Spleen (tissue), 11 donors: ENCODE results near the gene LRP1B. TPM values are rescaled to one million over a fixed set of nuclear protein-coding genes. Genes with fewer than 3 reads are reported as not detected.

Experiments
- DNase-seq: peaks from one replicate; pipeline ENCODE4 v3.0.0-alpha.2; 2020
- H3K27ac ChIP-seq, 8 donors: fragments of 200-600 bp; sonication (generic) in 7 of 8; 1 replicate in 4 of 8; 2 replicates in 4 of 8; pipeline versions ENCODE4 v1.5.0 to v1.8.0; 2016 to 2021; ENCODE audit warnings: inconsistent platforms in 4 of 8, mild to moderate bottlenecking in 4 of 8, moderate library complexity in 1 of 8
- H3K27me3 ChIP-seq, 7 donors: fragments of 200-600 bp; sonication (generic) in 6 of 7; replicated peaks in 1 of 7; 1 replicate in 4 of 7; 2 replicates in 3 of 7; pipeline versions ENCODE4 v1.5.0 to v1.8.0; 2016 to 2021; ENCODE audit warnings: inconsistent platforms in 3 of 7, mild to moderate bottlenecking in 1 of 7
- H3K36me3 ChIP-seq, 6 donors: fragments of 200-600 bp; sonication (generic) in 5 of 6; 1 replicate in 4 of 6; 2 replicates in 2 of 6; pipeline versions ENCODE4 v1.5.0 to v1.8.0; 2016 to 2021; ENCODE audit warnings: inconsistent platforms in 2 of 6
- H3K4me1 ChIP-seq, 6 donors: fragments of 200-600 bp; sonication (generic) in 5 of 6; 1 replicate in 3 of 6; 2 replicates in 3 of 6; pipeline versions ENCODE4 v1.5.0 to v1.8.0; 2016 to 2021; ENCODE audit warnings: inconsistent platforms in 3 of 6
- H3K4me3 ChIP-seq, 8 donors: fragments of 200-600 bp; sonication (generic) in 7 of 8; 1 replicate in 4 of 8; 2 replicates in 4 of 8; pipeline versions ENCODE4 v1.5.0 to v1.8.0; 2016 to 2021; ENCODE audit warnings: inconsistent platforms in 4 of 8, mild to moderate bottlenecking in 4 of 8, moderate library complexity in 2 of 8
- H3K9me3 ChIP-seq, 8 donors: fragments of 200-600 bp; sonication (generic) in 7 of 8; 1 replicate in 4 of 8; 2 replicates in 4 of 8; pipeline versions ENCODE4 v1.5.0 to v1.8.0; 2016 to 2021; ENCODE audit warnings: inconsistent platforms in 4 of 8
- POLR2A ChIP-seq, 3 donors: fragments of 450-650 bp; IDR thresholded peaks; one replicate each; pipeline ENCODE4 v1.5.1; 2017; ENCODE audit warnings: antibody characterized with exemption in 3 of 3, mild to moderate bottlenecking in 1 of 3
- POLR2AphosphoS5 ChIP-seq, 3 donors: sonication (generic); formaldehyde crosslinking; IDR thresholded peaks; one replicate each; pipeline ENCODE4 v1.5.1; 2017; ENCODE audit warnings: antibody characterized with exemption in 3 of 3
- WGBS, 5 donors: extraction: QIAGEN DNeasy Blood & Tissue Kit in 3 of 5; methylation state at CpG; one replicate each; pipeline versions ENCODE4 v1.1.5 to v1.1.7; 2013 to 2018; 5-methylcytosine and 5-hydroxymethylcytosine counted together
- intact Hi-C: fragments of 100-400 bp; cut with DNase I; formaldehyde crosslinking; loops from one replicate; pipeline ENCODE4 v1.15.0; 2023; ENCODE audit warnings: low total_unique reads
- polyA plus RNA-seq, 3 donors: library from polyadenylated mRNA; stranded (reverse); fragments of 200-250 nt; gene quantifications; one replicate each; pipeline ENCODE4 v1.2.1, GENCODE V29; 2013
- total RNA-seq, 7 donors: library from RNA; depleted of rRNA in 3 of 7; stranded (reverse); fragments of >200 nt in 3 of 7; fragmentation: NEBNext Ultra II Directional in 4 of 7; extraction: Animal tissue kit (Norgen Biotek cat#: 25700) in 4 of 7; gene quantifications; one replicate each; pipeline versions ENCODE4 v1.1.0 to v1.2.1, GENCODE V29; 2016 to 2021
- TF ChIP-seq, protein P1 (sequence below), 11 experiments: fragments of 200-600 bp in 7 of 11; fragments of 450-650 bp in 4 of 11; sonication (generic) in 4 of 11; IDR thresholded peaks in 8 of 11; conservative IDR thresholded peaks in 3 of 11; 1 replicate in 7 of 11; 2 replicates in 4 of 11; pipeline versions ENCODE4 v1.4.0 to v1.8.0; 2016 to 2021; ENCODE audit warnings: antibody characterized with exemption in 11 of 11, inconsistent platforms in 4 of 11, mild to moderate bottlenecking in 1 of 11
- donor health status: healthy with polysubstance abuse.
- donor health status: DM: no; HTN: no; CAD: no; lungs with moderate emphysema.
- donor health status: DM: no; HTN: no; CAD: no.
- donor health status: Bipolar disorder and iron deficiency.
- donor health status: healthy.
- donor health status: DM: no; HTN: no; CAD: no.
- donor health status: DM: yes; HTN: yes; CAD: no.

The LRP1B gene
- total and polyA plus RNA-seq, 10 donors: 0.02 to 0.85 (median 0.08) TPM; not detected in 2

DNA sequence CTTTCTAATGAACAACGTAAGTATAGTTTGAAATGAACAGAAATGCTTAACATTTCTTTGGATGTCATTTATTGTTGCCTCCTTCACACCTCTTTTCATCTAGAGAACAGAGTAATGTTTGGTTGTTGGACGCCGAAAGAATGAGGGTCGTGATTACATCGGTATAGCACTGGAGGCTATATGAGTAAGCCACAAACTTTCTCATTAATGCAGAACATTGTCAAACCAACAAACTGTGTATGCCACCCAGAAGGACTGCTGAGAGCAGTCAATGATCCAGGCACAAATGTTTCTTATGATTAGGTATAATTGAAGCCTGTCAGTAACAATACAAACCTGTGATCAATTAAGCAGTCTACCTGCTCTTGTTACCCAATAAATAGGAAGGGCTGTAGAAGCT, 1855.9 kb downstream of the LRP1B start:
- H3K27me3 ChIP-seq: no peaks in the 10 kb centered on the region
- intact Hi-C loops: no loop called here
- H3K4me3 ChIP-seq: no peak overlapping the region
- 71 to 91% (median 87%) methylated on average over 5 of the region's 5 CpGs for WGBS, 5 donors
- no peaks in the 10 kb centered on the region for H3K4me1 ChIP-seq
- H3K9me3 ChIP-seq: peaks cover 0 to 8% (median 0%) of the 10 kb centered on the region in 8 donors
- H3K36me3 ChIP-seq: no peaks in the 10 kb centered on the region
- no peak for TF ChIP-seq POLR2A (IDR thresholded peaks at IDR 0.05)
- no peak for TF ChIP-seq POLR2AphosphoS5 (IDR thresholded peaks at IDR 0.05)
- TF ChIP-seq, protein P1, sequence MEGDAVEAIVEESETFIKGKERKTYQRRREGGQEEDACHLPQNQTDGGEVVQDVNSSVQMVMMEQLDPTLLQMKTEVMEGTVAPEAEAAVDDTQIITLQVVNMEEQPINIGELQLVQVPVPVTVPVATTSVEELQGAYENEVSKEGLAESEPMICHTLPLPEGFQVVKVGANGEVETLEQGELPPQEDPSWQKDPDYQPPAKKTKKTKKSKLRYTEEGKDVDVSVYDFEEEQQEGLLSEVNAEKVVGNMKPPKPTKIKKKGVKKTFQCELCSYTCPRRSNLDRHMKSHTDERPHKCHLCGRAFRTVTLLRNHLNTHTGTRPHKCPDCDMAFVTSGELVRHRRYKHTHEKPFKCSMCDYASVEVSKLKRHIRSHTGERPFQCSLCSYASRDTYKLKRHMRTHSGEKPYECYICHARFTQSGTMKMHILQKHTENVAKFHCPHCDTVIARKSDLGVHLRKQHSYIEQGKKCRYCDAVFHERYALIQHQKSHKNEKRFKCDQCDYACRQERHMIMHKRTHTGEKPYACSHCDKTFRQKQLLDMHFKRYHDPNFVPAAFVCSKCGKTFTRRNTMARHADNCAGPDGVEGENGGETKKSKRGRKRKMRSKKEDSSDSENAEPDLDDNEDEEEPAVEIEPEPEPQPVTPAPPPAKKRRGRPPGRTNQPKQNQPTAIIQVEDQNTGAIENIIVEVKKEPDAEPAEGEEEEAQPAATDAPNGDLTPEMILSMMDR (IDR thresholded peaks at IDR 0.05 in 8 of 11, conservative IDR thresholded peaks at IDR 0.05 in 3 of 11): no peak
- no peak for DNase-seq
- no peak overlapping the region for H3K27ac ChIP-seq

DNA sequence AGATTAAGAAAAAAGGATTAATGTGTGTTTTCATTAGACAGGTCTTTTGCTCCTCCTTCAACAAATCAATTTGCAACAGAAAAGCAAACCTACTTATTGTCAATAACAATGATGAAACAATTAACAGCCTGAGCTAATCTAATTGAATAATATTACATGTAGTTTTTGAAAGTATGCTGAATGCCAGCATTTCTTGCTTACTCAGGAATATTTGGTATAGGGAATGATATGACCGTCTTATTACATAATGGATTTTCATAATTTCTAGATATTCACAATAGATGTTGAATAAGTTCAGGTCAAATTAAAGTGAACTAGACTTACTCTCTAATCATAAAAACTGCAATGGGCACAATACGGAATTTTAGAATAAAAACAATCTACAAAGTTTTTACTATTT, 1856.9 kb downstream of the LRP1B start:
- intact Hi-C loops: no loop called here
- WGBS, 5 donors: 84 to 95% (median 91%) methylated on average over 2 of the region's 2 CpGs
- no peaks in the 10 kb centered on the region for H3K27me3 ChIP-seq

DNA sequence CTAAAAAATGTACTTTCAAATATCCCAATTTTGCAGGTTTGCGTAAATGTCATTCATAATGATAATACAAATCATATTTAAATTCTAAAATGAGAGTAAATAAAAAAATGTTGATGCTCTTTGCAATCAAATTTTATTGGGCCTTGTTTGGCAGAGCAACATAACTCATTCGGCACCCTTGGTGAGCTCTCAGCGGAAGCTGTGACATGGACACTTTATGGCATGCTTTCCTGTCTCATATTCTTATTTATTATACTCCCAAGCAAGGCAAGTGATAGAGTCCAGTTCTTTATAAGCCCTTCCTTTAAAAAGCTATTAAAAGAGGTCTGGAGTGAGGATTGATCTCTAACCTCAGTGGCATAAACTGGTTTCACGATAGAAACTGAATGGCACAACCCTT, 1857.4 kb downstream of the LRP1B start:
- TF ChIP-seq POLR2A (IDR thresholded peaks at IDR 0.05) (no peak), POLR2AphosphoS5 (IDR thresholded peaks at IDR 0.05) (no peak)
- TF ChIP-seq, protein P1 (IDR thresholded peaks at IDR 0.05 in 8 of 11, conservative IDR thresholded peaks at IDR 0.05 in 3 of 11): no peak
- Histone ChIP-seq H3K4me3 (no peak overlapping the region), H3K27me3 (no peaks in the 10 kb centered on the region), H3K4me1 (no peaks in the 10 kb centered on the region), H3K27ac (no peak overlapping the region), H3K9me3 (peaks cover 0 to 8% (median 0%) of the 10 kb centered on the region in 8 donors), H3K36me3 (no peaks in the 10 kb centered on the region)
- intact Hi-C loops: no loop called here
- DNase-seq: no peak
- WGBS, 5 donors: 84 to 89% (median 86%) methylated on average over 4 of the region's 4 CpGs

More for the DNA sequence above, 1856.9 kb downstream of the LRP1B start:
- Histone ChIP-seq H3K36me3 (no peaks in the 10 kb centered on the region), H3K4me3 (no peak overlapping the region), H3K4me1 (no peaks in the 10 kb centered on the region), H3K9me3 (peaks cover 0 to 8% (median 0%) of the 10 kb centered on the region in 8 donors), H3K27ac (no peak overlapping the region)
- TF ChIP-seq, protein P1 (IDR thresholded peaks at IDR 0.05 in 8 of 11, conservative IDR thresholded peaks at IDR 0.05 in 3 of 11): no peak
- TF ChIP-seq POLR2AphosphoS5 (IDR thresholded peaks at IDR 0.05) (no peak), POLR2A (IDR thresholded peaks at IDR 0.05) (no peak)
- DNase-seq: no peak

DNA sequence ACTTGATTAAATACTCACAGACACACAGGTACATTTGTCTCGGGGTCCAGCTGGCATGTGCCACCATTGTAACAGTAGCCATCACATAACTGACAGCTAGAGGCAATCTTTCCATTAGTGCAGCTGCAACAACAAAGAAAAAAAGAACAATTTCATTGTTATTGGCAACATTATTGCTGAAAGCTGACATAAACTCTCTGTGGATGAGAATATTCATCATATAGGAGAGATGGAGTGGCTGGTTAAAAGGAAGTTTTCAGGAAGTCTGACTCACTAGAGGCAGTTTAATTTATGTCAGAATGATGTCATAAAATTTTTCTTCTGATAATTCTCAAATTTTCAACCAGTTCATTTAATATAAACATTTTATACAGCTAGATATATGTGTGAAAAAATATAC, 1860.6 kb downstream of the LRP1B start:
- intact Hi-C loops: no loop called here
- H3K9me3 ChIP-seq: no peaks in the 10 kb centered on the region
- H3K27me3 ChIP-seq: no peaks in the 10 kb centered on the region
- 61 to 81% (median 72%) methylated on average over 1 of the region's 1 CpG for WGBS, 5 donors
- DNase-seq: no peak
- no peaks in the 10 kb centered on the region for H3K36me3 ChIP-seq
- TF ChIP-seq POLR2A (IDR thresholded peaks at IDR 0.05) (no peak), POLR2AphosphoS5 (IDR thresholded peaks at IDR 0.05) (no peak)
- TF ChIP-seq, protein P1 (IDR thresholded peaks at IDR 0.05 in 8 of 11, conservative IDR thresholded peaks at IDR 0.05 in 3 of 11): no peak
- no peak overlapping the region for H3K4me3 ChIP-seq
- no peak overlapping the region for H3K27ac ChIP-seq
- H3K4me1 ChIP-seq: no peaks in the 10 kb centered on the region
